Skin of body (tissue), 2 donors: ENCODE measurements around the gene GSG1L. TPM values are rescaled to one million over a fixed set of nuclear protein-coding genes. Genes with fewer than 3 reads are reported as not detected.

Experiments used
- DNase-seq: peaks from one replicate; lab custom pipeline; 2025; lab: John Stamatoyannopoulos, UW
- total RNA-seq: library from RNA; depleted of rRNA; stranded (reverse); fragments of >200 nt; gene quantifications from one replicate; pipeline ENCODE4 v1.2.3, GENCODE V29; 2014

GSG1L gene
- total RNA-seq, 1 donor from 2014 or later = 0.69 TPM

DNA sequence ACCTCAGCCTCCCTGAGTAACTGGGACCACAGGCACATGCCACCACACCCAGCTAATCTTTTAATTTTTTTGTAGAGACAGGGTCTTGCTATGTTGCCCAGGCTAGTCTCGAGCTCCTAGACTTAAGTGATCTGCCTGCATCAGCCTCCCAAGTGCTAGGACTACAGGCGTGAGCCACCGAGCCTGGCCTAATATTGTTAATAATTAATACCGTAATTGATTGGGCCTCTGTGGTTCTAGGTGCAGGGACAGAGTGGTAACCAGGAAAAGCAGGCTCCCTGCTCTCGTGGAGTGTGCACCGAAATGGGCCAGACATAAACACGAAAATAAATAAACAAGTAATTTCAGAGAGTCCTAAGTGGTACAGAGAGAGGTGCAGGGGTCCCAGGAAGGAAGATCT, 241.0 kb downstream of the GSG1L start:
- no peak for DNase-seq

DNA sequence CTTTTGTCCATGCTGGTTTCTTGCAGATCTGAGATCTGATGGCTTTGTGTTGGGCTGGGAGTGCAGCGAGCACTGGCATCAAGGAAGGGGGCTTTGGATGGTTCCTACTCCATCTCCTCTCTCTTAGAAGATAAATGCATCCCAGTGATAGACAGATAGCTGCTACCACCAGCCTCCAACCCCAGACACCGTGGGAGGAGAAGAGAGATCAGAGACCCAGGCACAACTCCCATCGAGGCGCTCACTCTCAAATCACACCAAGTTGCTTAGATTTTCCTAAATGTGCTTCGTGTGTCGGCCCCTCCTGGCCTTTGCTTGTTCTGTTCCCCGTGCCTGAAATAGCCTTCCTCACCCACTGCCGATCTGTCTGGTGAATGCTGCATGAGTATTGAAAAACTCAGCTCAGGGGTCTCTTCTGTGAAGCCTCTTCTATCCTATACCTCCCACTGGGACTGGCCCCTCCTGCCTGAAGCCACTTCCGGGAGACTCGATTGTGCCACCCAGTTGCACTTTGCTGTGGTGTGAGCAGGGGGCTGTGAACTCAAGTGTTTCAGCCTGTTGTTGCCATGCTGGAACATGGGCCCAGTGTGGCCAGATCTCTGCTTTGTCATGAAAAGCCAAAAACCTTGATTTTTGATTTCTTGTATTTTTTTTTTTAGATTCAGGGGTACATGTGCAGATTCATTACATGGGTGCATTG, 242.7 kb downstream of the GSG1L start:
- no peak for DNase-seq

DNA sequence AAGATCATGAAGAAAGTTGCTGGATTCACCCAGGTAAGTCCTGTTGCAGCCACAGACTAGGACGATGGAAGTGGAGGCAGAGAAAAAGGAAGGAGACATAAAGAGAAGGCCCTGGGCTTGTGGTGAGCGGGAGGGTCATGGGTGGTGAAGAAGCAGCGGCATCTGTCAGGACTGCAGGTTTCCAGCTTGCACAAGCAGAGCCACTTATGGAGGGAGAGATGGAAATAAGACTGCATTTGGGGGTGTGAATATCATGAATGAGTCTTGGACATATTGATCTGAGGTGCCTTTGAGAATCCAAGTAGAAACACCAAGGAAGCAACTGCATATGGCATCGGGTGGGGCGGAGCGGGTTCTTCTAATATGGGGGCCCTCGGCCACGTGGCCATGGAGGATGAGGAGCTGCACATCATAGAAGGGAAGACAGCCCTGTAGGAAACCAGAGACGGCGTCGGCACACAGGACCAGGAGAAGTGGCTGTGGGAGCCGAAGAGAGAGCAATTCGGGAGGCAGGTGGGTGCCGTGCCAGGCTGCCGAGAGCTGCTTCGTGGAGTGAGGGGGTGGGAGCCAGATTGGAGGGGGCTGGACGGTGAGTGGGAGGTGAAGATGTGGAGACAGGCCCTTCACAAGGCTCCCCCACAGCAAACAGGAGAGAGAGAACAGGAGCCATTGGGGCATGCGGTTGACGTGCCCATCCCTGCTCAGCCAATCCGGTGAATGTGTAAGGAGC, 243.5 kb downstream of the GSG1L start:
- DNase-seq = no peak

DNA sequence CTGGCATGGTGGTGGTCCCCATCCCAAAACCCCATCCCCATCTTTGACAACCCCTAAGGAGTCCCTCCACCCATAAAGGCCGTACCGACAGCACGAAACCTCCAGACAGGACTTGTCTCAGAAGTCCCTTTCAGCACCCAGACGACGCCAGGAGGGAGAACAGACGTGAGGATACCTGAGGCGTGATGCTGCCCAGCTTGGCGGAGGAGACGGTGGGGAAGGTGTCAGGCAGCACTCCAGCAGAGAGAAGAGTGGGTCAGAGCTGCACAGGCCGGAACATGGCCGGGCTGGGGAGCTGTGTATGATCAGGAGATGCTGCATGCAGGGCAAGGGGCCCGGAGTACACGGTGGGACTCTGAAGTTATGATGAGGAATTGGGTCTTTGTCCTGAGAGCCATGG, 244.2 kb downstream of the GSG1L start:
- DNase-seq = no peak

DNA sequence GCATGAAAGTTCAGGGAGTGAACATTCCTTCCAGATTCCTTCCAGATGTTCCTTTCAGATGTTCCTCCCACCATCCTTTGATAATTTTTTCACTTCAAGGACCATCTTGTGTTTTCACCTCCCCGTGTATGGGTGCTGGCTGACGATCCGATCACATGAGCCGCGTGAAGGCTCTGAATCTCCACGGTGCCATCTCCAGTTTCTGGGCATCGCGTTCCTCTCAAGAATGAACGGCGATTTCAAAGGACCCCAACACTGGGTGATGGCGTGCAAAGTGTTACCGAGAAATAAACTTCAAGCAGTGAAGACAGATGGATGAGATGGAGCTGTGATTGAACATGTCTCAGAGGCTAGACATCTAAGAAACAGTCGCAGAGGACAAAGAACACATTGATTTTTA, 245.3 kb downstream of the GSG1L start:
- DNase-seq = no peak

DNA sequence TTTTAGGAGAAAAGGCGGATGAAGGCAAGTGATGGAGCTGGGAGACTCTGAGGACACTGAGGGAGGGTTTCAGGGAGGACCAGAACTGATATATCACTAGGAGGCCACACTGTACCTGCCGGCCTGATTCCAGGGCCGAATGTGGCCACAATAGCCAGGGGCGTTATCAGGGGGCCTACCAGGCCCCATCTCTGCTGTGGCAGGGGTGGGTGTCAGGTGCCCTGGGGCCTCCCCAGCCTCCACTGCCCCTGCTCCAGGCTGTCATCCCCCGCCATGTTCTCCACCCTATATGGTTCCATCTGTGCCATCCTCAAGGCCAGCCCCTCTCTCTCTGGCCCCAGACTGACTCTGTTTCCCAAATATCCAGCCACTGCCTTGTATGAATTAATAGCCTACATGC, 246.5 kb downstream of the GSG1L start:
- DNase-seq = no peak

DNA sequence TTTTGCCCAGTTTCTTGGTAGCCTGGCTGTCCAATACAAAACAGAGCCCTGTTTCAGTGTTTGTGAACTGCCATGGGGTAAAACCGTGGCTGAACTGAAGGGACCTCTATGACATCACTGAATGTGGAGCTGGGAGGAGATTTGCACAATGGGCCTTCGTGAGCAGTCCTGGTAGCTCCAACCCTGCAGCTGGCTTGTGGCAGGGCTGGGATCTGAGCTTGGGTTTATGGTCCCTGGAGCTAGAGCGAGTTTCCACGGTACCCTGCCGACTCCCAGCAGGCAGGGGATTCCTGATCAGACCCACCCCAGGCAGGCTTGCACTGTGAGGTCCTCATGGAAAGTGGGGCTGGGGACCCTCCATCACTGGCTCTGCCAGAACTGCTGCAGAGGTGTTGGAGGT, 247.0 kb downstream of the GSG1L start:
- no peak for DNase-seq

DNA sequence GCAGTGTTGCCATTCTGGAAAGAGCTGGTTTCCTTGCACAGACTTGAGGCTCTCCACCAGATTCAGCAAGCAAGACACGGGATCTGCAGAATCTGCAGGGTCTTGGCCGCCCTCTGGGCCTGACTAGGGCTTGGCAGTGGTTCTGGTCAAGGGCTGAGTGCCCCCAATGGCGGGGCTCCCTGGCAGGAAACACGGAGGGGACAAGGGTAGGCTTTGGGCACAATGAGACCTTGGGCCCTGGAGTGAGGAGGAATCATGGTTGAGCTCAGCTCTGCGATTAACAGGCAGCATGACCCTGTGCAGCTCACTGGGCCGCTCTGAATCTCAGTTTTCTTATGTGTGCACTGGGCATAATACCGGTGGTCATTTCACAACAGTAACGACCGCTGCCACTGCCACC, 249.9 kb downstream of the GSG1L start:
- no peak for DNase-seq

DNA sequence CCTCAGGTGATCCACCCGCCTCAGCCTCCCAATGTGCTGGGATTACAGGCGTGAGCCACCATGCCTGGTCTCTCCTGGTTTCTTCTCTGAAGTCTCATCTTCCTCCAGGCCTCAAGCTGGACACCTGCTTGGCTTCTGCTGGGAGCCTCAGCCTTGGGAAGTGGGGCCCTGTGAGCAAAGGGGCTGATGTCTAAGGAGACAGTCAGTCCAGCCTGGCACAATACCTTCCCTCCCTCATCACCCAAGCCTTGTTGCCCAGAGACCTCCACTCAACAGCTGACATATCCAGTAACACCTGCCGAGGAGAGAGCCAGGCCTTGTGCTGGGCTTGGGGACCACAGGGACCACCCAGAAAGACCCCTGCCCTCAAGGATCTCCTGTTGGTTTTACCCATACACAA, 251.6 kb downstream of the GSG1L start:
- no peak for DNase-seq

DNA sequence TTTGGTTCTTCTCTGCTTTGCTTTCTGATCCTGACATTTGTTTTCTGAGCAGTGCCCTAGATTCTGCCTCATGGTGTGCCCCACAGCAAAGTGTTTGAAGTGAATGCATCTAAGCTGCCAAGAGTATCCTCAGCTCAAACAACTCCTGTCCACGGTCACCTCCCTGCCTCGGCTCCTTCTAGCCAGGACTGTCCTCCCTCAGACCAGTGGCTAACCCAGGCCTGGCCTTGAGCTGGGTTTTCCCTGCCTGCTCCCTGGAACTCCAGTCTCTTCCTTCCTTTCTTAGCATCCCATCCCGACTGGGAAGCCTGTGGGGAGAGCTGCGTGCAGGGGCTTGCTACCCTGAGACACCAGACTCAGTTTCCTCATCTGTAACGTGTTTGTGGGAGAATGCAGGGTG, 256.5 kb downstream of the GSG1L start:
- no peak for DNase-seq

DNA sequence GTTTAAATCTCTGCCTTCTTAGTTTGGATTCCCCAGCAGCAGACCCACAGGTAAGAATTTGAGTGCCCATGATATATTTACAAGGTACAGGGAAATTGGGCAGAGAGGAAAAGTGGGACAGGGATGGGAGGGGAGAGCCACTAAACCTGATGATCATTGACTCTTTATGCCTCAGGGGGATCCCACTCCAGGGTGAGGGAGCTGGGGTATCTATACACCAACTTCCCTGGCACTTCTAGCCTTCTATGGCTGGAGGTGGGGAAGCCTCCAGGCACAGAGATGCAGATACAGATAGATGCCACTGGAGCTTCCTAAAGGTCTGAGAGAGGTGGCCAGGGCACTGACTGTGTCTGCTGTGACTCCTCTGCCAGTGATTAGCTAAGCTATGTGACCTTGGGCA, 257.1 kb downstream of the GSG1L start:
- no peak for DNase-seq

DNA sequence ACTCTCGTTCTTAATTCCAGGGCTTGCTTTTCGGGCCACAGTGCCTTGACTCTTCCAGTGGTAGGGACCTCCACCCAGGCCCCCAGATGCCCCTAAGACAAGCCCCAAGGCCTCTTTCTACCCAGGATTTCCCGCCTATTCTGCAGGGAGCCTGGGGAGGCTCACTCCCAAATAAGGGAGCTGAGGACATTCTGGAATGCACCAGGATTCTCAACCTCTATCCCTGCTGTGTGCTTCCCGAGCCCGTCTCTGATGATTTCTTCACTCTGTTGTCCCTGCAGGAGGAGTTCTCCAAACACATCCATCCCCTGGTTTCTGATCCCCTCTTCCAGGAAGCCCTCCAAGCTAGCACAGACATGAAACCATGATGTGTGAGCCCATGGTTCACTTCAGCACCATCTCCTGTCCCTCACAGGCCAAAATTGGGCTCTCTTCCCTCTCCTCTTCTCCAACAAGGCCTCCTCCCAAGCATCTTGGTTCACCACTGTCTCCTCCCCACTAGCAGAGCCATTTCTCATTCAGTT, 257.6 kb downstream of the GSG1L start:
- DNase-seq = no peak

DNA sequence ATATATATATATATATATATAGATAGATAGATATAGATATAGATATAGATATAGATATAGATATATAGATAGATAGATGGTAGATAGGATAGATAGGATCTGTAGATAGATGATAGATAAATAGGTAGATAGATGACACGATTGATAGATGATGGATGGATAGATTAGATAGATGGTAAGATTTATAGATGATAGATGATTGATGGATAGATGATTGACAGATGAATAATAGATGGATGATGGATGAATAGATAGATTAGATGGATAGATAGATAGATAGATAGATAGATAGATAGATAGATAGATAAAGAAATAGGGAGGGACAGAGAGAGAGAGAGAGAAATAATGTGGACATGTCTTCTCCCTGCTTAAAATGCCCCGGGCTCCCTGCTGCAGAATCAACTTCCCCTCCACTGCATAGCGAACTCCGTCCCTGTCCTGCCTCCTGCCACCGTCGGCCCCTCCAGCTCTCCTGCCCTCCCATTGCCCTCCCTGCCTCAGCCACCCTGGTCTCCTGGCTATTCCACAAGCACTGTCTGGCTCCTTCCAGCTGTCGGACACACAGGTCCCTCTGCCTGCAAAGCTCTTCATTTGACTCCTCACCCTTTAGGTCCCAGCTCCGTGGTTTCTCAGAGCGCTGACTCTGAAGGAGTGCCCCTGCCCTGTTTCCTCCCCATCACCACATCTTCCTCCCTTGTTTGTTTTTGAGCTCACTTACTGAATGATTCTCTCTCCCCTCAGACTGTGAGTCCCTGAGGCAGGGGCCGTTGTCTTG, 259.6 kb downstream of the GSG1L start:
- DNase-seq = no peak

DNA sequence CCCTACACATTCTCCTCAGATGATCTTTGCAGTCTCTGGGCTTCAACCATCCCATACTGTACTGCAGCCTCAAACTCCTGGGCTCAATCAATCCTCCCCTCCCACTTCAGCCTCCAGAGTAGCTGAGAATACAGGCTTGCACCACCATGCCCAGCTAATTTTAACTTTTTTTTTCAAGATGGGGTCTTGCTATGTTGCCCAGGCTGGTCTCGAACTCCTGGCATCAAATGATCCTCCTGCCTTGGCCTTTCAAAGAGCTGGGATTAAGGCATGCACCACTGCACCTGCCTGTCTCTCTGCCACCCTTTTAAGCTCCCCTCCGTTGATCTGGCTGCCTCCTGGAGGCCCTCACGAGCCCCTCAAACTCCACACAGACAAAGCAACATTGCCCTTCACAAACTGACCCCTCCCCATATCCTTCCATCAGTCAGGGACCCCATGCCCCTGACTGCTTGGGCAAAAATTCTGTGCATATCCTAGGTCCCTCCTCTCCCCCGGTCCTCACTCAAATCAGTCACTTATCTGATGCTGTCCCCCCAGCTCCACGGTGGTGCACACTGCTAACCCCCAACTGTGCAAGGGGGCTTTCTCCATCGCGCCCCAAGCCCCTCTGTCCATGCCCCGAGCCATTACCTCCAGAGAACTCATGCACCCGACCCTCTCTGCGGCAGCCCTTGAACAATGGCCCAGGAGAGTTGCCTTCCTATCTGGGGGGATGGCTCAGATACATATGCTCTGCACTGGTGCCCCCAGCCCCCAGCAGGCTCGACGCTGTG, 260.7 kb downstream of the GSG1L start:
- no peak for DNase-seq

DNA sequence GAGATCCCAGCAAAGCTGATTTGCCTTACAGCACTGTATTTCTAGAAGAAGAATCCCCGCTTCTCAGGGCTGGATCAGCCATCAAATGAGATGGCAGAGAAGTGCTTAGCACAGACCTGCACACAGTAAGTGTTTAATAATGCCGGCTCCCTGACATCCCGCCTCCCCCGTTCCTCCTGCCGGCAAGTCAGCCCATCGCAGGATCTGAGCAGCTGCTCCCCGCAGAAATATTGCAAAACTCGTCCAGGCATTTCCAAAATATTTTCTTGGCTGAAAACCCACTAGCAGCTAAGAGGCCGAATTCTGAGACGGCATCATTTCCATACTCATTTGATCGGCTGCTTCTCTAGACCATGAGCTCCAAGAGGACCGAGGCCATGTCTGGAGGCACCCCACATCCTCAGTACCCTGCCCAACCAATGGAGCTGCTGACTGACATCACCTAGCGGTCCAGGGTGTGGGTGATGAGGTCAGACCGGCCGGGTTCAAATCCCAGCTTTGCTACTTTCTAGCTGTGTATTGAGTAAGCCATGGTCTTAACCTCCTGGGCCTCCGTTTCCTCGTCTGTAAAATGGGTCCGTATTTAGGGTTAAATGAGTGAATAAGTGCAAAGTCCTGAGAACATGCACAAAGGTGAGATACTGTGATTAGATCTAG, 262.1 kb downstream of the GSG1L start:
- DNase-seq = no peak

DNA sequence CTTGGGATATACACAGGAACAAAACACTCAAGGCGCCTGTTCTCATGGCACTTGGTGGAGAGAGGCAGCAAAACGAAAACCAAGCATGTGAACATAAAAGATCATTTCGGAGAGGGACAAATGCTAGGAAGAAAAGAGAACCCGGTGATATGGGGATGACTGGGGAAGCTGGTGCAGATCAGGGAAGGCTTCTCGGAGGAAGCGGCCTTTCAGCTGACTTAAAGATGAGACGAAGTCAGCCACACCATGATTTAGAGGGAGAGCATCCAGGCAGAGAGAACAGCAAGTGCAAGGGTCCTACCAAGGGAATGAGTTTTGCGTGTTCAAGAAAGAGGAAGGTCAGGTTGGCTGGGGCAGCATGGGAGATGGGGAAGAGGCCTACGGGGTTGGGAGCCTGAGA, 262.7 kb downstream of the GSG1L start:
- DNase-seq = no peak

DNA sequence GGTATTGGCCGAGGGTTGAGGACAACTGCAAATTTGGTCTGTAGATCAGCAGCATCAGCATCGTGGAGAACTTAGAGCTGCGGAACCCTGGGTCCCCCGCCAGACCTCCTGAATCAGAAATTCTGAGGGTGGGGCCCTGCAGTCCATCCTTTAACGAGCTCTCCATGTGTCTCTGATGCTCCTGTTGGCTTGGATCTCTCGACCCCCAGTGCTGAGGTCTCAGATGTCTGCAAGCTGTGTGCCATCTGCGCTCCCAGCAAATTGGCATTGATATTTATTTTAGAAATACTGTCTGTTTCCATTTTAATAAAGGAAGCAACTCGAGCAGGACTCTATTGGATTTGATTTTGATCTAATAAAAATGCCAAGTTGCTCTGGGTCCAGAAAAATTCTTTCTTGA, 263.6 kb downstream of the GSG1L start:
- no peak for DNase-seq

DNA sequence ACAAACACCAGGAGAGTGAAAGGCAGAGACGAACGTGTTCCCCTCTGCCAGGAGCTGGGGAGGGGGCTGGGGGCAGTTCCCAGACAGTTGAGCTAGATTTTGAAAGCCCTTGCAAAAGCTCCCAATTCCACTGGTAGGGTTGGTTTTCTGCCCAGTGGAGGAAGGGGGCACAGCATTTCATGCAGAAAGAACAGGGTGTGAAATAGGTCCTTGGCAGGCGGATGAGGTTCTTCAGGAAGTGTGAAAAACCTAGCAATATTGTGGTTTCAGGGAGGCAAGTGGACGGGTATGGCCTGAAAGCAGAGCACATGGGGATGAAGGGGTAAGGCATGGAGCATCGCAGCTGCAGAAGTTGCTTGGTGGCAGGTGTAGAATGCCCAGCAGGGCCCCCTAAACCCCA, 265.3 kb downstream of the GSG1L start:
- no peak for DNase-seq

DNA sequence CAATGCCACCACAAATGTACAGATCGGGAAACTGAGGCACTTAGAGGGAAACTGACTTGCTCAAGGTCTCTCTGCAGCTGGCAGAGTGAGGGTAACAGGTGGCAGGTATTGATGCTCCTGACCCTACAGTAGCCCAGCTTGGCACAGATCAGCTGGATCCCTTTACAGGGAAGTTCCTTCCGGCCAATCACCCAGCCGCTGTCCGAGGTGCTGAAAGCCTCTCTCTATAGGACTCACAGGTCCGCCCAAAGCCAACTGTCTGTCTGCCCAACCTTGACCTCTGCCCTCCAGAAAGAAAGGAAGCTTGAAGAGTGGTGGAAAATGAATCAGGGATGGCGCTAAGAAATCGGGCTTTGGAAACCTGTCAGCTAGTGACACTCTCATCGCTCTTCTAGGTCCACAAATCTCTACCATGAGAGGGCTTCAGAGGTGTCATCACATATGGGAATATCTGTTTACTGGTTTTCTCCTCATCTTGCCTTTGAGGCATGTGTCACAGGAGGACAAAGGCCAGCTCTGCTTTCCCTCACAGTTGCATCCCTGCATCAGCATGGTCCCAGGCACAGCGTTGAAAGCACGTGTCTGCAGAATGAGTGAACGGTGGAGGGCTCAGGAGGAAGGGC, 267.4 kb downstream of the GSG1L start:
- DNase-seq = no peak

DNA sequence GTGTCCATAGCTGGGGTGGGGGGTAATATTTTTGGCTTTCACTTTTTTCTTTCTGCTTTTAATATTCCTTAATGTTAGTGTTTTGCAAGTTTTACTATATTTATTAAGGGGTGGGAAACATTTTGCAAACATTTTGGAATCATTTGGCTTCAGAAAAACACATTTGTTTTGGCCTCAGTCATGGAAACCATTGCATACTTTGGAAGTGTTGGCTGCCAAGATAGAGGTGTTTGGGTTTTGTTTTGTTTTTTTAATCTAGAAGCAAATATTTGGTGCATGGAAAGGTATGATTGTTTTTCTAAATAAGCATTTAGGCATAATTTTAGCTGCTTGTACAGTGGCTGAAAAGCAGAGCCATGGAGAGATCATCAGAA, 270.3 kb downstream of the GSG1L start:
- DNase-seq = no peak
